Fibroblast of villous mesenchyme (primary cell): ENCODE measurements around the gene GTF2F2. TPM values are rescaled to one million over a fixed set of nuclear protein-coding genes. Genes with fewer than 3 reads are reported as not detected.

Source experiments
- DNase-seq: peaks from one replicate; pipeline ENCODE4 v3.0.0-alpha.2; 2010; ENCODE audit warnings: low read depth
- H3K4me3 ChIP-seq: 2 replicates; pipeline ENCODE4 v1.5.1; 2011; ENCODE audit warnings: low read depth, mild to moderate bottlenecking, low read length
- total RNA-seq: library from RNA; depleted of rRNA; stranded (reverse); fragments of >200 nt; gene quantifications from 2 replicates; pipeline ENCODE4 v1.2.3, GENCODE V29; 2012
- TF ChIP-seq, protein P1 (sequence below): IDR thresholded peaks from 2 replicates; pipeline ENCODE4 v1.5.1; 2012; ENCODE audit warnings: low read depth, mild to moderate bottlenecking, low read length; ENCODE audit not compliant: insufficient read depth

GTF2F2 gene, protein sequence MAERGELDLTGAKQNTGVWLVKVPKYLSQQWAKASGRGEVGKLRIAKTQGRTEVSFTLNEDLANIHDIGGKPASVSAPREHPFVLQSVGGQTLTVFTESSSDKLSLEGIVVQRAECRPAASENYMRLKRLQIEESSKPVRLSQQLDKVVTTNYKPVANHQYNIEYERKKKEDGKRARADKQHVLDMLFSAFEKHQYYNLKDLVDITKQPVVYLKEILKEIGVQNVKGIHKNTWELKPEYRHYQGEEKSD
- total RNA-seq = 24.2 and 38.0 TPM in 2 replicates

DNA sequence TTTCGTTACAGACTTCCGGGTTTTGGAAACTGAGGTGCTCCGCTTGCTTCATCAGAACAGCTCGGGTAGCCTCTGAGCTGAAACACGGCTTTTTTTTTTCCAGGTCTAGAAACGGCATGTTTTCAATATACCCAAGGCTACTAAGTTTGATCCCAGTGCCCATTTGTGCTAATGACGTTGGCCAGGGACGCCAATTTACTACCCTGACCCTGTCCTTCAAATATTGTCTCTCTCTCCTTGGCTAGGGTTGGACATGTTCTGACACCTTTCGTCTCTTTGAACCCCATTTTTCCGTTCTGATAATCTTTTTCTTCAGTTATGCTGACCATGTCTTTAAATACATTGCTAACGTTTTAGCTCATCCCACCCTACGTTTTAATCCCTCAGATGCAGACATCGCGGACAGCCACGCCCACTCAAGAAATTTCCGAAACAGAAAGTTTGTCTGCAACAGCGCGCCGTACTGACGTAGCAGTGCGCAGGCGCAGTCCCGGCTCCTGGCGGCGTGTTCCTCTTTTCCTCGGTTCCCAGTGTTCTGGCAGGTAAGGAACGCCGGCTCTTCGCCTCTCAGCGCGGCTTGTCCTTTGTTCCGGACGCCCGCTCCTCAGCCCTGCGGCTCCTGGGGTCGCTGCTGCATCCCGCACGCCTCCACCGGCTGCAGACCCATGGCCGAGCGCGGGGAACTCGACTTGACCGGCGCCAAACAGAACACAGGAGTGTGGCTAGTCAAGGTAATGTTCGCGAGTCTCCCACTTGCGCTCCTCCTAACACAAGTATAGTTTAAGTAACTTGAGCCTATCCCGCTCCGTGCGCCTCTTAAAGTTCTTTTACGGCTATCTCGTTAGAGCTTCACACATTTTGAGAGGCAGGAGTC is at the start of gene GTF2F2:
TSS of gene GTF2F2 (plus strand) at position 520 of the 874 bp plus-strand sequence. CDS start at position 666, 146 bp downstream.
- DNase-seq = peak; percentile 92

DNA sequence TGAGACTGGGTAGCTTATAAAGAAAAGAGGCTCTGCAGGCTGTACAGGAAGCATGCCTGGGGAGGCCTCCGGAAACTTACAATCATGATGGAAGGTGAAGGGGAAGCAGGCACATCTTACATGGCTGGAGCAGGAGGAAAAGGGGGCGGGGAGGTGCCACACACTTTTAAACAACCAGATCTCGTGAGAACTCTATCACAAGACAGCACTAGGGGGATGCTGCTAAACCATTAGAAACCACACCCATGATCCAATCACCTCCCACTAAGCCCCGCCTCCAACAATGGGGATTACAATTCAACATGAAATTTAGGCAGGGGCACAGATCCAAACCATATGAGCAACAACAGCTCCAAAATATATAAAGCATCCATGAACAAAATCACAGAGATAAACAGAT is 46.5 kb upstream of the GTF2F2 start:
- no peak for DNase-seq
- H3K4me3 ChIP-seq = no peak overlapping the region
- TF ChIP-seq, protein P1, sequence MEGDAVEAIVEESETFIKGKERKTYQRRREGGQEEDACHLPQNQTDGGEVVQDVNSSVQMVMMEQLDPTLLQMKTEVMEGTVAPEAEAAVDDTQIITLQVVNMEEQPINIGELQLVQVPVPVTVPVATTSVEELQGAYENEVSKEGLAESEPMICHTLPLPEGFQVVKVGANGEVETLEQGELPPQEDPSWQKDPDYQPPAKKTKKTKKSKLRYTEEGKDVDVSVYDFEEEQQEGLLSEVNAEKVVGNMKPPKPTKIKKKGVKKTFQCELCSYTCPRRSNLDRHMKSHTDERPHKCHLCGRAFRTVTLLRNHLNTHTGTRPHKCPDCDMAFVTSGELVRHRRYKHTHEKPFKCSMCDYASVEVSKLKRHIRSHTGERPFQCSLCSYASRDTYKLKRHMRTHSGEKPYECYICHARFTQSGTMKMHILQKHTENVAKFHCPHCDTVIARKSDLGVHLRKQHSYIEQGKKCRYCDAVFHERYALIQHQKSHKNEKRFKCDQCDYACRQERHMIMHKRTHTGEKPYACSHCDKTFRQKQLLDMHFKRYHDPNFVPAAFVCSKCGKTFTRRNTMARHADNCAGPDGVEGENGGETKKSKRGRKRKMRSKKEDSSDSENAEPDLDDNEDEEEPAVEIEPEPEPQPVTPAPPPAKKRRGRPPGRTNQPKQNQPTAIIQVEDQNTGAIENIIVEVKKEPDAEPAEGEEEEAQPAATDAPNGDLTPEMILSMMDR = no peak

More for the DNA sequence above, at the start of gene GTF2F2:
- TF ChIP-seq, protein P1 = no peak
- H3K4me3 ChIP-seq = peak within 1 kb of the TSS; percentile 87

DNA sequence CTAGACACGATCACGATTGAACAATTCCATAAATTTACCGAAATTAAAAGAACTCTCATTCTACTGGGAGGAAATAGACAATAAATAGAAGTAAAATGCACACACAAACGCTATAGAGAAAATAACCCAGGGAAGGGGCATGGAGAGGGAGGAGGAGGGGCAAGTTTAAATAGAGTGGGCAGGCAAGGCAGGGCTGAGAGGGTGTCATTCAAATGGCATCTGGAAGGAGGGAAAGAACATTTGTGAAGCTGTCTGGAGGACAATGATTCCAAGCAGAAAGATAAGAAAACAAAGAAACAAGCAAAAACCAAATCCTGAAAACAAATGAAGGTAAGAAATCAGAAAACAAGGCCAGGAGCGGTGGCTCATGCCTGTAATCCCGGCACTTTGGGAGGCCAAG is 45.6 kb upstream of the GTF2F2 start:
- TF ChIP-seq, protein P1 = no peak
- no peak overlapping the region for H3K4me3 ChIP-seq
- no peak for DNase-seq

DNA sequence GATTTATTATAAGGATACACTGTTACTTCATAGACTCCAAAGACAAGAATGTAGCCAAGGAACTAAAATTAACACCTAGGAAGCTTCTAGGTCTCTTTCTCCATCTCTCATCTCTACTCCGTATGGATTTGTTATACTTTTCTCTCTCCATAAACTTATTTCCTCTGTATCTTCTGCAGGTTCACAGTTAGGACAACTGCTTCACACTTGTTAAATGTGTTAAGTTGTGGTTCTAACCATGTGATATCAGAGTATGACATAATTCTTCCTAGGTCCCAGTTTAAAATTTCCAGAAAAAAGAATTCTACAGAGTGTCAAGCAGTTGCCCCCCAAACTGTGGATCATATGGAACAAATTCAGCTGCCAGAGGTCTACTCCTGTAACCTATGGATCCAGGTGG is 42.3 kb upstream of the GTF2F2 start:
- no peak overlapping the region for H3K4me3 ChIP-seq
- TF ChIP-seq, protein P1 = no peak
- DNase-seq = no peak

DNA sequence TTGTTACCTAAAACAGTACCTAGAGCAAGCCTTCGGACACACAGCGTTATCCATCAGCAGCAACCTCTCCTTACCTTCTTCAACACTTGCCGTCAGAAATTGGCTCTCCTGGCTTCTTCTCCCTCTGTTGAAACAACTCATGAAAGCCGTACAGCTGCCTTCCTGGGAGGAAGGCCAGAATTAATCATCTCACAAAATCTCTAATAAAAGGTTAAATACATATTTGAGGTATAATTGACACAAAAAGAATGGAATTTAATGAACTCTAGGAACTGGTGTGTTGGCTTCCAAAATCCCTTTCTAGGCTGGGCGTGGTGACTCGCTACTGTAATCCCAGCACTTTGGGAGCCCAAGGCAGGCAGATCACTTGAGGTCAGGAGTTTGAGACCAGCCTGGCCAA is 37.3 kb upstream of the GTF2F2 start:
- no peak overlapping the region for H3K4me3 ChIP-seq
- TF ChIP-seq, protein P1 = no peak
- DNase-seq = peak; percentile 59

DNA sequence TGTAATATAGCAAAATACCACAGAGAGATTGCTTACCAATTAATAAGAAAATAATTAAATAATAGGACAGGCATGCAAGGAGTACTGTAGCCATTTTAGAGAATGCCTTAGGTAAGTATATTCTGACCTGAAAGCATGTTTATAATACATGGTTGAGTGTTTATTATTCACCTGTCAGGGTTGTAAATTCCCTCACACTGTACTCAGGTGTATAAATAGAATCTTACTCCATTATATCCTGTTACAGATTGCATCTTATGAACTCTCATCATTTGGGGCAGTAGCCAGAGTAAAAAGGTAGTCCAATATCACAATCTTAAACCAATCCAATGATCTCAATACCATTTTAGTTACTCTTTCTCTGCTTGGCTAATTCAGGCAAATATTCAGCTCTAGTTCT is 35.8 kb upstream of the GTF2F2 start:
- H3K4me3 ChIP-seq = no peak overlapping the region
- no peak for DNase-seq
- TF ChIP-seq, protein P1 = no peak
